VCaP (cell line): ENCODE measurements around the gene NTN1.

Experiments
- H3K27ac ChIP-seq: fragments of 450-650 bp; 2 replicates; pipeline ENCODE4 v1.5.1; 2017
- CTCF ChIP-seq: fragments of 450-650 bp; conservative IDR thresholded peaks from 2 replicates; pipeline ENCODE4 v1.5.1; 2017; ENCODE audit warnings: mild to moderate bottlenecking, moderate library complexity

NTN1 gene

GRCh38 chr17:9158544-9159452, 137.5 kb downstream of the NTN1 start:
- no peak for TF ChIP-seq CTCF
- no peak overlapping the region for H3K27ac ChIP-seq

- no peak overlapping the region for H3K27ac ChIP-seq
- TF ChIP-seq CTCF = no peak
These were observed 141.1 kb downstream of the NTN1 start for GRCh38 chr17:9162275-9162985.

DNA sequence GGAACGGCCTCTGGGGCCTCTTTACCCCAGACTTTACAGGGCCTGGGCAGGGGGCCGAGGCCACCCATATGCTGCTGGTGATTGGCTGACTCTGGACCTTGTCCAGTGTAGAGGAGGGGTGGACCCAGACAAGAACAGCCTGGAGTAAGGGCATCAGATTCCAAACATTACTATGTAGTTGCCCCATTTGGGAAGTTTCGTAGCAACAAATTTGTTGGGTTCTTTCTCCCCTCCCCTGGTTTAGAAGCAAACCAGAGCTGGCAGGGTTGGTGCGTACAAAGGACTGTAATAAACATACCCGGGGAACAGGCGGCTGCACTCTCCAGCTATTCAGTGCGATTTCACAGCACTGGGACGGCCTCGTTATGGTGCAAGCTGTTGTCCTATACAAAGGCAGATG, 145.5 kb downstream of the NTN1 start:
- no peak for TF ChIP-seq CTCF
- no peak overlapping the region for H3K27ac ChIP-seq

- H3K27ac ChIP-seq = no peak overlapping the region
- no peak for TF ChIP-seq CTCF
These were observed 146.1 kb downstream of the NTN1 start for GRCh38 chr17:9167379-9167778.

- no peak for TF ChIP-seq CTCF
- H3K27ac ChIP-seq = no peak overlapping the region
These were observed 147.8 kb downstream of the NTN1 start for GRCh38 chr17:9169116-9169515.

- no peak overlapping the region for H3K27ac ChIP-seq
- no peak for TF ChIP-seq CTCF
These were observed 149.0 kb downstream of the NTN1 start for GRCh38 chr17:9170336-9170735.

GRCh38 chr17:9170853-9171252, 149.5 kb downstream of the NTN1 start:
- no peak for TF ChIP-seq CTCF
- no peak overlapping the region for H3K27ac ChIP-seq
